A673 (cell line): ENCODE measurements around the gene FADS3. TPM values are rescaled to one million over a fixed set of nuclear protein-coding genes. Genes with fewer than 3 reads are reported as not detected.

Experiments
- BruUV-seq: library from RNA; stranded (reverse); fragments of 400-500 nt; replicated peaks from 2 replicates; lab custom pipeline; 2021; lab: Mats Ljungman, UMichigan
- CTCF ChIA-PET: fragments of 300-600 bp; sonication (Branson Sonifier 250); formaldehyde crosslinking; loops from one replicate; lab custom pipeline; 2022; ENCODE audit warnings: antibody characterized with exemption; lab: Charles Lee
- POLR2A ChIA-PET: fragments of 300-600 bp; sonication (Branson Sonifier 250); formaldehyde crosslinking; loops from one replicate; lab custom pipeline; 2022; ENCODE audit warnings: antibody characterized with exemption; ENCODE audit not compliant: low non-redundant PET; lab: Charles Lee
- DNase-seq: peaks from one replicate; pipeline ENCODE4 v3.0.0-alpha.2; 2015; ENCODE audit warnings: low spot score
- H3K27ac ChIP-seq: fragments of 200-600 bp; sonication (generic); 2 replicates; pipeline ENCODE4 v1.5.1; 2016; ENCODE audit warnings: mixed run types, low read depth, mild to moderate bottlenecking, mixed read lengths, antibody characterized with exemption, low read length; ENCODE audit not compliant: poor library complexity, severe bottlenecking
- H3K27me3 ChIP-seq: fragments of 200-600 bp; sonication (generic); replicated peaks from 2 replicates; pipeline ENCODE4 v1.6.1; 2017; ENCODE audit warnings: mixed run types, low read depth, mild to moderate bottlenecking, mixed read lengths, antibody characterized with exemption, low read length; ENCODE audit not compliant: insufficient read depth, poor library complexity
- H3K36me3 ChIP-seq: fragments of 200-600 bp; sonication (generic); 2 replicates; pipeline ENCODE4 v1.6.1; 2016; ENCODE audit warnings: mixed run types, mild to moderate bottlenecking, mixed read lengths, antibody characterized with exemption, low read length; ENCODE audit not compliant: insufficient read depth, poor library complexity, severe bottlenecking
- H3K4me1 ChIP-seq: fragments of 200-600 bp; sonication (generic); 2 replicates; pipeline ENCODE4 v1.6.1; 2017; ENCODE audit warnings: mixed run types, mild to moderate bottlenecking, mixed read lengths, antibody characterized with exemption, low read length; ENCODE audit not compliant: insufficient read depth, poor library complexity, severe bottlenecking
- H3K4me3 ChIP-seq: fragments of 200-600 bp; sonication (generic); 2 replicates; pipeline ENCODE4 v1.5.1; 2016; ENCODE audit warnings: low read depth, mixed run types, mild to moderate bottlenecking, mixed read lengths, low read length; ENCODE audit not compliant: poor library complexity, severe bottlenecking
- H3K9me3 ChIP-seq: fragments of 200-600 bp; sonication (generic); 2 replicates; pipeline ENCODE4 v1.6.1; 2016; ENCODE audit warnings: mixed run types, low read depth, mild to moderate bottlenecking, mixed read lengths, antibody characterized with exemption, low read length; ENCODE audit not compliant: poor library complexity, severe bottlenecking
- EZH2 ChIP-seq: fragments of 200-600 bp; sonication (generic); IDR thresholded peaks from 2 replicates; pipeline ENCODE4 v1.6.1; 2017; ENCODE audit warnings: borderline replicate concordance, low read depth, mild to moderate bottlenecking, mixed read lengths, antibody characterized with exemption, low read length; ENCODE audit not compliant: poor library complexity, severe bottlenecking
- intact Hi-C: fragments of 100-400 bp; cut with micrococcal nuclease; formaldehyde crosslinking; loops from one replicate; pipeline ENCODE4 v1.10.0; 2022; ENCODE audit not compliant: unreplicated experiment
- total RNA-seq: library from RNA; stranded (reverse); gene quantifications from 2 replicates; pipeline ENCODE4 v1.2.3, GENCODE V29; 2021
- TF ChIP-seq, protein P1 (sequence below): fragments of 300-800, 200-600 bp; sonication (generic); conservative IDR thresholded peaks from 2 replicates; pipeline ENCODE4 v1.5.1; 2017; ENCODE audit warnings: low read depth, mild to moderate bottlenecking, antibody characterized with exemption, low read length, moderate library complexity, mixed read lengths

Gene FADS3
- total RNA-seq, 1 experiment from 2014 or later = 23.3 TPM

DNA sequence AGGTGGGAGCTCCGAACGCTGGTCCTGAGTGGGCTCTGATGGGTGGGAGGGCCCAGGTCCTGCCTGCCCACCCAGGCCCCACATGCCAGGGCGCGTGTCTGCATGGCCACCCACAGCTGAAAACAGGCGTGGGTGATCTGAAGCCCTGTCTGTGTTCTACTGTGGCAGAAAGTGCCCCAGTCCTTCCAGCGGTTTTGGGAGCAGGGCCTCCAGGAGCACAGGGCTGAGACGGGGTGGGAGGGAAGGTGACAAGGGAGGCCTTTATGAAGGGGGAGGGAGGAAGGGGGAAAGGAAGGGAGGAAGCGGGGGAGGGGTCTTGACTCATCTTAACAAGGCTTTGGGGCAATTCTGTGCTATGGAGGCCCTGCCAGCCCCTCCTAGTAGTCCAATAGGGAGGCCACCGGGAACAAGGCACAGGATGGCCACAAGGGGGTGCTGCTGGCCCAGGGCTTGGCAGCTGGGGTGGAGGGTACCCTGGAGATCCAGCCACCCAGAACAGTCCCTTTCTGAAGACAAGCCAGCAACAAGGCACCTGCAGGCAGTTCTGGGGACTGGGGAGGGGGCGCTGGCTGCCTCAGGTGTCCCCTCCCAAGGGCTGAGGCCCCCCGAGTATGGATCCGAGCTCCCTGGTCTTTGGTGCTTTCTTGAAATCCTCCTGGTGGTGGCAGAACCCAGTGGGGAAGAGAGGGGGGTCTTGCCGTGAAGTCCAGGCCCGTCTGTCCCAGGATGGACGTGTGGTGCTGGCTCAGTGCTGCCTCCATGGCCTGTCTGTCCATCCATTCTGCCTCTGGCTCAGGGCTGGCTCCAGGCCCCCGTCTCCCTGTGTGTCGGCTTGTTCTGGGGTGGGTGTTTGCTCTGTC is 6.3 kb upstream of the FADS3 start:
- Histone ChIP-seq H3K36me3 (no peaks in the 10 kb centered on the region), H3K27ac (peak overlapping the region; percentile 48), H3K4me3 (no peak overlapping the region), H3K9me3 (no peaks in the 10 kb centered on the region), H3K4me1 (peaks cover 5% of the 10 kb centered on the region), H3K27me3 (no peaks in the 10 kb centered on the region)
- TF ChIP-seq, protein P1, sequence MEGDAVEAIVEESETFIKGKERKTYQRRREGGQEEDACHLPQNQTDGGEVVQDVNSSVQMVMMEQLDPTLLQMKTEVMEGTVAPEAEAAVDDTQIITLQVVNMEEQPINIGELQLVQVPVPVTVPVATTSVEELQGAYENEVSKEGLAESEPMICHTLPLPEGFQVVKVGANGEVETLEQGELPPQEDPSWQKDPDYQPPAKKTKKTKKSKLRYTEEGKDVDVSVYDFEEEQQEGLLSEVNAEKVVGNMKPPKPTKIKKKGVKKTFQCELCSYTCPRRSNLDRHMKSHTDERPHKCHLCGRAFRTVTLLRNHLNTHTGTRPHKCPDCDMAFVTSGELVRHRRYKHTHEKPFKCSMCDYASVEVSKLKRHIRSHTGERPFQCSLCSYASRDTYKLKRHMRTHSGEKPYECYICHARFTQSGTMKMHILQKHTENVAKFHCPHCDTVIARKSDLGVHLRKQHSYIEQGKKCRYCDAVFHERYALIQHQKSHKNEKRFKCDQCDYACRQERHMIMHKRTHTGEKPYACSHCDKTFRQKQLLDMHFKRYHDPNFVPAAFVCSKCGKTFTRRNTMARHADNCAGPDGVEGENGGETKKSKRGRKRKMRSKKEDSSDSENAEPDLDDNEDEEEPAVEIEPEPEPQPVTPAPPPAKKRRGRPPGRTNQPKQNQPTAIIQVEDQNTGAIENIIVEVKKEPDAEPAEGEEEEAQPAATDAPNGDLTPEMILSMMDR = peak; percentile 97
- no peak for TF ChIP-seq EZH2
- ChIA-PET POLR2A (no interaction called here), CTCF (interaction anchor here (0.5 to 6.0 kb wide), 11 partner anchors 10 to 274 kb away, joined by 3 to 157 read pairs (median 7); partner anchors contain the start of gene BEST1)
- no TSS peak for BruUV-seq
- DNase-seq = peak; percentile 93
- intact Hi-C loops = loop anchor here (1.0 to 5.0 kb wide), 2 partner anchors 100 to 211 kb away; no protein-coding TSS in a partner anchor

DNA sequence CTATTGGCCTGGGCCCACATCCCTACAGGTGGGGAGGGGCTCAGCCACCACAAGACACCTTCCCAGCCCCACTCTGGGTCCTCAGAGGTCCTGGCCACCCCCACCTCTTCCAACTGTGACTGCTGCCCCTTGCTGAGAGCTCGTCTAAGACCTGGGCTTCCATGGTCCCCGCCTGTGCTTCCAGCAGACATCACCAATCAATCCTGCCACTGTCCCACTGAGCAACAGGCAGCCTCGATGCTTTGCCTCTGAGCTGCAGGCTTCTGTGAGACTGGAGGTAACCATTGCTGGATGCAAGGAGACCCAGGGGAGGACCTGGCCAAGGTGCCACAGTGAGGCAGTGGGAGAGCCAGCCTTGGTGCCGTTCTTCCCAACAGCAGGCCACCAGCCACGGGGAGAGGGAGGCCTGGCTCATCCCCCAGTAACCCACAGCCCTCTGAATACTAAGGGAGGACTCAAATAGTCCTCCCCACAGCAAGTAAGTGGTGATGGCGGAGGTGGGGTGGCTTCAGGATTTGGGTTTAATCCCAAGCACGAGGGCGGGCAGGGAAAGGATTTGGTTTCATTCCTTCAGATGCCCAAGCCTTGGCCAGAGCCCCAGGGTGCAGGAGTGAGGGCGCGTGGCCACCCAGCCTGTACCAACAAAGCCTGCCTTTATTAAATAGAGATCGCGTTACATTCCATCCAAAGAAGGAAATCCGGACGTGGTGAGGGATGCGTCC is 5.5 kb upstream of the FADS3 start:
- DNase-seq = no peak
- ChIA-PET CTCF (interaction anchor here (0.6 to 6.0 kb wide), 9 partner anchors 10 to 275 kb away, joined by 3 to 157 read pairs (median 7); partner anchors contain the start of gene BEST1), POLR2A (no interaction called here)
- TF ChIP-seq EZH2 = no peak
- TF ChIP-seq, protein P1 = no peak
- no TSS peak for BruUV-seq
- H3K27ac ChIP-seq = peak overlapping the region; percentile 8
- H3K4me3 ChIP-seq = no peak overlapping the region
- no peaks in the 10 kb centered on the region for H3K9me3 ChIP-seq
- H3K27me3 ChIP-seq = no peaks in the 10 kb centered on the region
- intact Hi-C loops = loop anchor here (1.0 to 5.0 kb wide), 2 partner anchors 100 to 211 kb away; no protein-coding TSS in a partner anchor
- no peaks in the 10 kb centered on the region for H3K36me3 ChIP-seq
- H3K4me1 ChIP-seq = peaks cover 5% of the 10 kb centered on the region

DNA sequence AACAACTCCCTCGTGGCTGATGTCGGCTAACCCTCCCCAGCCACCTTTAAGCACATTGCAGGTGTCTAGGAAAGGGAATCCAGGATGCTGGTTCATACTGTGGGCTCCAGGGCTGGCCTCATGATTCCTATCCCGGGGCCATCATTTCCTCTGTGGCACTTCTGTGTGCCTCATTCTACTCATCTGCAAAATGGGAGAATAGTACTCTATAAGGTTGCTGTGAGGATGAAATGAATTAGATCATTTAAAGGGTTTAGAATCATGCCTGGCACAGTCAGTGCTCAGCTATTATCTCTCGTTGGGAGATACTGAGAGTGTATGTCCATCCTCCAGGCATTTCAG is 4.3 kb upstream of the FADS3 start:
- intact Hi-C loops = loop anchor here (5.0 kb wide), 1 partner anchor 98 kb away; no protein-coding TSS in a partner anchor
- Histone ChIP-seq H3K9me3 (no peaks in the 10 kb centered on the region), H3K4me1 (peaks cover 9% of the 10 kb centered on the region), H3K27me3 (no peaks in the 10 kb centered on the region), H3K36me3 (no peaks in the 10 kb centered on the region), H3K4me3 (no peak overlapping the region), H3K27ac (peak overlapping the region; percentile 8)
- CTCF ChIA-PET = interaction anchor here (0.7 to 6.0 kb wide), 3 partner anchors 25 to 186 kb away, joined by 3 to 157 read pairs (median 82); partner anchors contain the start of gene BEST1
- no TSS peak for BruUV-seq
- TF ChIP-seq, protein P1 = no peak
- TF ChIP-seq EZH2 = no peak
- POLR2A ChIA-PET = no interaction called here
- DNase-seq = no peak
